Ishikawa (cell line): ENCODE measurements around the gene SLC4A2.
"Not testable (repeated sequence)": the region's sequence is repeated elsewhere in the genome, so short reads cannot be mapped to it uniquely, and the experiment has no call there.

Experiments
- CEBPB ChIP-seq: IDR thresholded peaks from 2 replicates; pipeline ENCODE4 v1.6.1; 2012
- CREB1 ChIP-seq: IDR thresholded peaks from 2 replicates; pipeline ENCODE4 v1.6.1; 2012; ENCODE audit warnings: low read depth
- EGR1 ChIP-seq: IDR thresholded peaks from 2 replicates; pipeline ENCODE4 v1.6.1; 2012
- EP300 ChIP-seq: IDR thresholded peaks from 2 replicates; pipeline ENCODE4 v1.6.1; 2012; ENCODE audit warnings: borderline replicate concordance
- FOXM1 ChIP-seq: IDR thresholded peaks from 2 replicates; pipeline ENCODE4 v1.6.1; 2012; ENCODE audit warnings: low read depth, borderline replicate concordance
- NFIC ChIP-seq: IDR thresholded peaks from 2 replicates; pipeline ENCODE4 v1.6.1; 2012
- RAD21 ChIP-seq: IDR thresholded peaks from 2 replicates; pipeline ENCODE4 v1.6.1; 2012; ENCODE audit warnings: low read depth
- TAF1 ChIP-seq: IDR thresholded peaks from 2 replicates; pipeline ENCODE4 v1.6.1; 2012; ENCODE audit warnings: low read depth, mild to moderate bottlenecking
- TCF12 ChIP-seq: IDR thresholded peaks from 2 replicates; pipeline ENCODE4 v1.6.1; 2012; ENCODE audit warnings: low read depth
- TEAD4 ChIP-seq: IDR thresholded peaks from 2 replicates; pipeline ENCODE4 v1.6.1; 2012
- ZBTB7A ChIP-seq: IDR thresholded peaks from 2 replicates; pipeline ENCODE4 v1.6.1; 2012; ENCODE audit warnings: low read depth
- TF ChIP-seq, protein P1 (sequence below): IDR thresholded peaks from 2 replicates; pipeline ENCODE4 v1.6.1; 2012
- TF ChIP-seq, protein P2 (sequence below): IDR thresholded peaks from 2 replicates; pipeline ENCODE4 v1.6.1; 2012; ENCODE audit warnings: low read depth, mild to moderate bottlenecking

DNA sequence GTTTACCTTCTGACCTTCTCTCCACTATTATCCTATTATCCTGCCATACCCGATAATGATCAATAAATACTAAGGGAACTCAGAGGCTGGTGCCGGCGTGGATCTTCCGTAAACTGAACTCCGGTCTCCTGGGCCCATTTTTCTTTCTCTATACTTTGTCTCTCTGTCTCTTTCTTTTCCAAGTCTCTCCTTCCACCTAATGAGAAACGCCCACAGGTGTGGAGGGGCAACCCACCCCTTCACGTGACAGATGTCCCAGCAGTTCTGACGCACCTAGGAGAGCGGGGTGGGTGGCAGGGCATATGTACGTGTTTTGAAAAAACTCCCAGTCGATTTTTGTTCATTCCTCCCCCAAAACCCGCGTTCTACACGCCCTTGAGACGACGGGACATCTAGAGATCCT lies 31.7 kb upstream of the SLC4A2 start:
- TF ChIP-seq TCF12, ZBTB7A, TAF1, CREB1, EP300, CEBPB, RAD21, NFIC, FOXM1, EGR1, TEAD4: not testable (repeated sequence)
- TF ChIP-seq, protein P1, sequence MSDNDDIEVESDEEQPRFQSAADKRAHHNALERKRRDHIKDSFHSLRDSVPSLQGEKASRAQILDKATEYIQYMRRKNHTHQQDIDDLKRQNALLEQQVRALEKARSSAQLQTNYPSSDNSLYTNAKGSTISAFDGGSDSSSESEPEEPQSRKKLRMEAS: not testable (repeated sequence)
- TF ChIP-seq, protein P2, sequence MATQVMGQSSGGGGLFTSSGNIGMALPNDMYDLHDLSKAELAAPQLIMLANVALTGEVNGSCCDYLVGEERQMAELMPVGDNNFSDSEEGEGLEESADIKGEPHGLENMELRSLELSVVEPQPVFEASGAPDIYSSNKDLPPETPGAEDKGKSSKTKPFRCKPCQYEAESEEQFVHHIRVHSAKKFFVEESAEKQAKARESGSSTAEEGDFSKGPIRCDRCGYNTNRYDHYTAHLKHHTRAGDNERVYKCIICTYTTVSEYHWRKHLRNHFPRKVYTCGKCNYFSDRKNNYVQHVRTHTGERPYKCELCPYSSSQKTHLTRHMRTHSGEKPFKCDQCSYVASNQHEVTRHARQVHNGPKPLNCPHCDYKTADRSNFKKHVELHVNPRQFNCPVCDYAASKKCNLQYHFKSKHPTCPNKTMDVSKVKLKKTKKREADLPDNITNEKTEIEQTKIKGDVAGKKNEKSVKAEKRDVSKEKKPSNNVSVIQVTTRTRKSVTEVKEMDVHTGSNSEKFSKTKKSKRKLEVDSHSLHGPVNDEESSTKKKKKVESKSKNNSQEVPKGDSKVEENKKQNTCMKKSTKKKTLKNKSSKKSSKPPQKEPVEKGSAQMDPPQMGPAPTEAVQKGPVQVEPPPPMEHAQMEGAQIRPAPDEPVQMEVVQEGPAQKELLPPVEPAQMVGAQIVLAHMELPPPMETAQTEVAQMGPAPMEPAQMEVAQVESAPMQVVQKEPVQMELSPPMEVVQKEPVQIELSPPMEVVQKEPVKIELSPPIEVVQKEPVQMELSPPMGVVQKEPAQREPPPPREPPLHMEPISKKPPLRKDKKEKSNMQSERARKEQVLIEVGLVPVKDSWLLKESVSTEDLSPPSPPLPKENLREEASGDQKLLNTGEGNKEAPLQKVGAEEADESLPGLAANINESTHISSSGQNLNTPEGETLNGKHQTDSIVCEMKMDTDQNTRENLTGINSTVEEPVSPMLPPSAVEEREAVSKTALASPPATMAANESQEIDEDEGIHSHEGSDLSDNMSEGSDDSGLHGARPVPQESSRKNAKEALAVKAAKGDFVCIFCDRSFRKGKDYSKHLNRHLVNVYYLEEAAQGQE: not testable (repeated sequence)
